Activated CD4-positive, alpha-beta T cell treated with anti-CD3 and anti-CD28 coated beads, Interleukin-2, amount 50 U/mL, for 16 hours (primary cell): ENCODE data around the gene ARHGEF12.

Experiments
- DNase-seq: peaks from one replicate; pipeline ENCODE4 v3.0.0-alpha.2; 2020

ARHGEF12 gene

DNA sequence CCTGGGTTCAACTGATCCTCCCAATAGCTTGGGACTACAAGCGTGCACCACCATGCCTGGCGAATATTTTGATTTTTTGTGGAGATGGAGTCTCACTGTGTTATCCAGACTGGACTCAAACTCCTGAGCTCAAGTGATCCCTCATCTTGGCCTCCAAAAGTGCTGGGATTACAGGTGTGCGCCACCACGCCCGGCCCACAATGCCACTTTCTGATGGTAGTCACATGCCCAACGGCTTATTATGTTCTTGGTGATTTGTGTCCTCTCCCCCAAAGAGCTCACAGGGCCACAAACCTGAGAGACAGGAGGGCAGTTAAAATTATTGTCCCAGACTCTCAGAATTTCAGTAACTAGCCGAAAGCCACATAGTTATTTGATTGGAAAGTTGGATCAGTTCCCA is 185.0 kb downstream of the ARHGEF12 start:
- DNase-seq: no peak

DNA sequence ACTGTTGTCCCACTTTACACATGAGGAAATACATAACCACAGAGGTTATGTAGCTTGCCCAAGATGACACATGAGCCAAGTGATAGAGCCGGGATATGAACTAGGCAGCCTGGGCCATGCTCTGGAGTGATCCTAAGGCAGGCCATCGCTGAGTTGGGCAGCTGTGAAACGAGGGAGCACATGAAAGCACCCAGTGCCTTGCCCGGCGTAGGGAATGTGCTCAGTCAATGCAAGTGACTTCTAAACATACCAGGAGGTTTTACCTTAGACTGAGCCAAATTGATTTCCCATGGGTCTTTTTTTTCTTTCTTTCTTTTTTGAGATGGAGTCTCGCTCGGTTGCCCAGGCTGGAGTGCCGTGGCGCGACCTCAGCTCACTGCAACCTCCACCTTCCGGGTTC is 185.8 kb downstream of the ARHGEF12 start:
- DNase-seq: no peak

DNA sequence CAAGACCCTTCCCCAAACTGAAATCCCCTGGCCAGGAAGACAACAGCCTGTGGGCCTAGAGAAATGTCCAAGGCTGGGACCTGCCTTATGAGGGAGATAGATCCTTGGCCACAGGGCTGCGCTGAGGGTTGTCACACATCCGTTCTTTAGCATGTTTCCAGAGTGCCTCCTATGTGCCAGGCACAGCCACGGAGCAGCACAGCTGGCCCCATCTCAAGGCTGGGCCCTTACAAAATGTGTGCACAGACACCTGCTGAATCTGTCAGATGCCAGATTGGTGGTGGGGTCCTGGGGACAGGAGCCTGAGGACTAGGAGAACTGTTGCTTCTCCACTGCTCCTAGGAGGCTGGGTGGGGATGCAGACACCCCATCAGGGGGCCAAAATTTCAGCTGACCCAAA is 186.5 kb downstream of the ARHGEF12 start:
- DNase-seq: no peak

DNA sequence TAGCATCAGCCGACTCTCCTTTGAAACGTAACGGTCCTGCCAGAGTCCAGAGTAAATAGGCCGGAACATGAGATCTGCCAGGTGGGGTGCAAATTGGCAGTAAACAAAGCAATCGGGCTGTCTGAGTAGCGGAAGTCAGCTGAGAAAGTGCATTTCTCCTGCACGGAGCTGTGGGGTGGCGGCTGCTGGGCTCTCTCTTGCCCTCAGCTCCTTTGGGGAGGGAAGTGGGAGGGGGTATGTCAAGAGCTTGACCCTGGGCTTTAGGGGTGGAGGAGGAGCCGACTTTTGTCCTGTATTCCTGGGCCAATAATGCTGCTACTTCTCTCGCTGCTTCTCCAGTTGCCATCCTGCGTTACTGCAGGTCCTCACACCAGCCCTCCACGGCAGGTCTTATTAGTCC is 187.0 kb downstream of the ARHGEF12 start:
- no peak for DNase-seq

DNA sequence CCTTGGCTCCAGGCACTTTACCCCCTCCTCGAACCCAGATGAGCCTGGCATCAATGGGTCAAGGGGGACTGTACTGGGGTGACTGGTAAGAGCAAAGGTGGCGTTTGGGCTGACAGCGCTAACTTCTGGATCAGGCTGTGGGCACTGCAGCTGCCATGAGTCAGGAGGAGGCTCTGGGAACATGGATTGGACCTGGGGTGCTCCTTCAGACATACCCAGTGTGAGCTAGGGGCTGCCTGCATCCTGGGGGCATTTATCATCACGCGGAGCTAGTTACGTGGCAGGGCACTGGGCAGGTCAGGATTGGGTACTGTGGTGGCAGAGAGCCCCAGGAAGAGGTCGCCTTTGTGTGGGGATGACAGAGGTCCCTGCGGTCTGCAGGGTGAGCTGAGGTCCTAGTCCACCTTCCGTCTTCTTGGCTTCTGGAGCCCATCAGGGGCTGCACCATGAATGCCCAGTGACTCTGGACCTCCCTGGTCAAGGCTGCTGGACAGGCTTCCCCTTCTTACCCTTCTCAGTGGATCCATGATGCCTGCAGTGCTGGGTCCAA is 188.4 kb downstream of the ARHGEF12 start:
- DNase-seq: no peak

DNA sequence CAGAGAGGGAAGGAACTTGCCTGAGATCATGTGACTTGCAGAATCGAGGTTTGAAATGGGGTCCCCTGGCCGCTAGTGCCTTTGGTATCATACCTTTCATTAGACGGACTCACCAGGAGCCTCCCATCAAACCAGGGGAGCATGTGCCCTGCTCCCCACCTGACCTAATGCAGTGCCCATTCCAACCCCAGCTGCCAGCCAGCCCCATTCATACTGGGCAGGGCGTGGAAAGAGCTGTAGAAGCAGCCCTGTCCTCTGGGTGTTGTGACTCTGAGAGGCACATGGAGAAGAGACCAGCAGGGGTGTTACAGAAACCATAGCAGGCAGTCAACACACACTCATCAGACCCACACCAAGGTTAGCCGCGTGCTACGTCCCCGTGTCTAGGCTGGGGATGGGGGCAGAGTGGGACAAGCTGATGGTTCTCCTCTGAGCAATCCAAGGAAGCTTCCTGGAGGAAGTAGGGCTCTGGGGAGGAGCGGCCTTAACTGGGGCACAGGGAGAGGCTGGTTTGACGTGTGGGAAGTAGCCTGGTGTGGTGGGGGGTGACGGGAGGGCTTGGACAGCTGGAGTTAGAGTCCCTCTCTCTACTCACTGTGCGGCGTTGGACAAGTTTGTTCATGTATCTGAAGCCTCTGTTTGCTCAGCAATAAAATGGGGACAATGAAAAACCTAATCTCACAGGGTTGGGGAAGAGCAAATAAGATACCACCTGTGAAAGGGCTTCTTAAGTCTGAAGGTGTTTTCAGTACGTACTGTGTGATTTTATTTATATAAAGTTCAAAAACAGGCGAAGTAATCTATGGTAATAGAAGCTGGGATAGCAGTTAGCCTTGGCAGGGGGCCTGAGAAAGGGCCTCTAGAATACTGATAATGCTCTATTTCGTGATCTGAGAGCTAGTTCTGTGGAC is 189.3 kb downstream of the ARHGEF12 start:
- DNase-seq: no peak

DNA sequence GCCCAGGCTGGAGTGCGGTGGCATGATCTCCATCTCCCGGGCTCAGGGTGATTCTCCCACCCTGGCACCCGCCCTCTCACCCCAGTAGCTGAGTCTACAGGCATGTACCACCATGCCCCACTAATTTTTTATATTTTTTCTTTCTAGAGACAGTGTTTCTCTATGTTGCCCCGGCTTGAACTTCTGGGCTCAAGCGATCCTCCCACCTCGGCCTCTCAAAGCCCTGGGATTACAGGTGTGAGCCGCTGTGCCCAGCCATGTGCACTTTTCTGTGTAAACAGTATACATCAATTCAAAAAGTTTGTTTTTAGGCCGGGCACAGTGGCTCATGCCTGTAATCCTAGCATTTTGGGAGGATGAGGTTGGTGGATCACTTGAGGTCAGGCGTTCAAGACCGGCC is 190.0 kb downstream of the ARHGEF12 start:
- DNase-seq: no peak

DNA sequence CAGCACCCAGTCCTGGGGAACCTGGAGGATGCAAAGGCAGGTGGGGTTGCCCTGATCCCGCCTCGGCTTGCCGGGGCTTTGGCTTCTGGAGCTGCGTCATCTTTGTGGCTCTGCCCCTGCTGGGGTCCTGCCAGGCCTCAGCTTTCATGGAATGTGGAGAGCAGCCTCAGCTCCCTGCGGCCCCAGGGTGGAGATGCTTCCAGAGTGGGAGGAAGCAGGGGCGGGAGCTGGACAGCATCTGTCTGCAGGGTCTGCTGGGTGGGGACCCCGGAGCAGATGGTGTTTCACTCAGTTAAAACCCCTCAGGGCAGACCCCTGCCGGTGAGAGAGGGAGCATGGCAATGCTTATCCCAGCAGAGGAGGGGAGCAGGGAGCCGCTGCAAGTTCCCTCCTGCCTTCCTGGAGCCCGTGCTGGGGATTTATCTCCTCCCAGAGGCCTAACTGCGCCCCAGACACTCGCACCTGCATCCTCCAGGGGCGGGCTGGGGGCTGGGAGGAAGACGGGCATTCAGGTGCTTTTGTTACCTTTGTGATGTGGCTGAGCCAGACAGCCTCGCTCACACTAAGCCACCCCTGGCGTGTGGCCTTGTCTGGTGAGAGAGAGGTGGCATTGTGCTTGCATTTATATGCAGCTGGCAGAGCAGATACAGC is 191.0 kb downstream of the ARHGEF12 start:
- no peak for DNase-seq

DNA sequence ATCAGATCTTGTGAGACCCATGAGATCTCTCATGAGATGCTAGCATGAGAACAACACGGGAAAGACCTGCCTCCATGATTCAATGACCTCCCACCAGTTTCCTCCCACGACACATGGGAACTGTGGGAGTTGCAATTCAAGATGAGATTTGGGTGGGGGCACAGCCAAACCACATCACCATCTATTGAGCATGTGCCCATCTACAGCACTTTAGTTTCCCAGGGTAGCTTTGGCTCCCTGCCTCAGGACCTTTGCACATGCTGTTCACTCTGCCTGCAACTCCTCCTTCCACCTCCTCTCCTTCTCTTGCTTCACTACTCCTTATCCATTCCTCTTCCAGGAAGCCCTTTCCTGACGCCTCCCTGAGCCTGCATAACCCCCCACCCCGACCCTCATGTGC is 192.5 kb downstream of the ARHGEF12 start:
- no peak for DNase-seq

DNA sequence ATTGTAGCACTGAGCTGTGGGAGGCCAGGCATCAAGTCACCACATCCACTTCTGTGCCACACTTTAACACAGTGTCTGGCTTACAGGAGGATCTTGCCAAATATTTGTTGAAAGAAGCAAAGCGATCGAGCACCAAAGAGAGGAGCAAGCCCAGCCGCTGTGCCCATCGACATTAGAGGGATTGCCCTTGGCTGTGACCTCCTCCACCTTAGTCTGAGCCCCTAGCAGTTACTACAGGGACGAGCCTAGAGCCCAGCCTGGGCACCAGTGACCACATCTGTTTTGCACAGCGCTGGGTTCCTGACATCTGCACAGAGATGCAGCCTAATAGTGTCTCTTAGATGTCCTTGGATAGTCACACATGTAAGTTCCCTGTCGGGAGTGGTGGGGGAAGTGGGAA is 193.0 kb downstream of the ARHGEF12 start:
- DNase-seq: no peak

DNA sequence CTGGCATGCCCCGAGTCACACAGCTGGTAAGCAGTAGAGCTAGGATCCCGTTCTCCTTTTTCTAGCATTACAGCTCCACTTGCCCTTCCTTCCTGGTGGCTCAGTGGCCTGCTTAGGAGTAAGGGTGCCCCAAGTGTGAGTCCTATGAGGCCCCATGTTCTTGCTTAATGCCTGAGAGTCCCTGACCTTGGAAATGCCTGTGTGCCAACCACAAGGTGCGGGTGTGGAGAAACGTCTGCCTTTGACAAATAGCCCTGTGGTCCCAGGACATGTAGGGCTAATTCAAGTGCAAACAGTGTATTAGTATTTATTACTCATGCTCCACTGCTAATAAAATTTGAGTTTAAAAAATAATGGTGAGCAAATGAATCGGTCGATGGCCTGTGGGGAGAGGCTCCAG is 193.7 kb downstream of the ARHGEF12 start:
- DNase-seq: no peak

DNA sequence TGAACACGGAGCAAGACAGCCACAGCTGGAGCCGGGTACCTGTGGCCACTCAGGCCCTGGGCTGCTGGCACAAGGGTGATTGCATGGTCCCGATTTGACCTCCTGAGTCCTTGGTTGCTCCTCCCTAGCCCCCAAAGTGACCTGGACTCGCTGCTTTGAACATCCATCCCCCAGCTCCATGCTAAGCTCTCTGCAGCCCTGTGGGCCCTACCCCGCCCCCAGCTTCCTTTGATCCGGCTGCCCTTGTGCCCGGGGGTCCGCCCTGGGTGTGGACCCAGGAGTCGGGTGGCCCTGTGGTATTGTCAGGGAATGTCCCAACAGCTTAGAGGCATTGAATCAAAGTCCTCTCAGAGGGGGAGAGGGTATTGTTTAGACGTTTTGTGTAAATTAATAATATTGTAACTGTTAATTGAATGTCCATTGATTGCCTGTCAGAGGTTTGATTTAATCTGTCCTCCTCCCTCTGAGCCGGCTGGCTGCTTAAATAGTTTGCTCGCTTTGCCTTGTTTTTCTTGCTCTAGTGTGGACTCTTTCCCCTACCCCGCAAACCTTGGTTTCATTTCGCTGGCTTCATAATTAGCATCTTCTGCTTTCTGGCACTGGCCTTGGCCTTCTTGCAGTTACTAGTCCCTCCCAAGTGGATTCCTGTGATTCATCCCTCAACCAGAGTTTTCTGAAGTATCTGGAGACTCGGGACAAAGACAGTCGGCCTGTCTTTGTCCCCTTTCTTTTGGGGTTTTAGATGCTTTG is 196.0 kb downstream of the ARHGEF12 start:
- DNase-seq: no peak

DNA sequence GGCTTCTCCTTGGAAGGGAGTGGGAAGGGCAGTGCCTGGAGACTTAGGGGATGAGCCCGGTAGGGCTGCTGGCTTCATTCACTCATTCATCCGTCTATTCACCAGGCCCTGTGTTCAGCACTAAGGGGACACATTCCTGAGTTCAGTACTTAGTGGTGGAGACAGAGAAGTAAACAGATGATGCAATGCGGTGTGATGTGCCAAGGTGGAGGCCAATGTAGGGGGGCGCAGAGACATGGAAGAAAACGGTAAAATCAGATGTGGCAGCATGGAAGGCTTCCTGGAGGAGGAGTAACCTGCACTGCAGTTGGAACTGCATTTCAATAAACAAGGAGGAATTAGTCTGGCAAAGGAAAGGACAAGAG is 196.6 kb downstream of the ARHGEF12 start:
- no peak for DNase-seq

DNA sequence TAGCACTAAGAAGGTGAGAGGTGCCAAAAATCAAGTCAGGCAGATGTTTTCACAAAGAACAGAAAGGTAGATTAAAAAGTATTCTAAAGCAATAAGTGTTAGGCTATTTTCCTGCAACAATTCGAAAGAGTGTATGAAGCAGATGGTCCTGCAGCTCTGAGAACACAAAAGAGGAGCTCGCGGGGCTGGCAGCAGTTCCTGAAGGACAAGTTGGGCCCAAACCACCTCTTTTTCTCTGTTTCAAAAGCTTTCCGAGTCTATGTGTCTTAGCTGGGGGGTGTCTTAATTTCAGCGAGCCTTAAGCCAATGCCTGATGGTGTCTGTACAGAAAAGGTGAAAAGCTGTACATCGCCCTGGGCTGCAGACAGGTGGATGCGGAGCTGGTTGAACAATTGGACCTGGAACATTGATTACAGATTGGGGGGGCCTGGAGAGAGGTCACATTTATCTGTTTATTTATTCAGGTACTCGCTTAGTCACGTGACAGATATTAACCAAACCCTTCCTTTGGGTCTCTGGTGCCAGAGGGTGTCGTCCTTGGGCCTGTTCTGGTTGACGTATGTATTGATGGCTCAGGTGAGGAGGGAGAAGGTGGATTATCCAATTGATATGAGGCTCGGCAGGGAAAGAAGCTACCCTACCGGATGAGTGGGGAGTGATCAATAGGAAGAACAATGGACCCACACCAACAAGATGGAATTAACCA is 200.0 kb downstream of the ARHGEF12 start:
- no peak for DNase-seq

DNA sequence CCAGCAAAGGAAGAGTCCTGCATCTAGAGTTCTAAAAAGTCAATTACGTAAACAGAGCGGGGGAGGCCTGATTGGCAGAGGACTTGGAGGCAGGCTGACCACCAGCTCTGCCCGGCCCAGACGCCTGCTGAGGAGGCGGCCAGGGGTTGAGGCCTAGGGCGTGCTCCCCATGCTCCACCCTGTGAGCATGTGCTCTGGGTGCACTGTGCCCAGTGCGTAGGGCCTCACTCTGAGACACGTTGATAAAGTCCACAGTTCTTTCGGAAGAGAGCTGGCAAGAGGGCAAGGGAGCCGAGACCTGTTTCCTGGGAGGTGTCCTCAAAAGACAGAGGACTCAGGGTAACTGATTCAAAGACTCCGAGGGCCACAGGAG is 200.6 kb downstream of the ARHGEF12 start:
- DNase-seq: no peak

DNA sequence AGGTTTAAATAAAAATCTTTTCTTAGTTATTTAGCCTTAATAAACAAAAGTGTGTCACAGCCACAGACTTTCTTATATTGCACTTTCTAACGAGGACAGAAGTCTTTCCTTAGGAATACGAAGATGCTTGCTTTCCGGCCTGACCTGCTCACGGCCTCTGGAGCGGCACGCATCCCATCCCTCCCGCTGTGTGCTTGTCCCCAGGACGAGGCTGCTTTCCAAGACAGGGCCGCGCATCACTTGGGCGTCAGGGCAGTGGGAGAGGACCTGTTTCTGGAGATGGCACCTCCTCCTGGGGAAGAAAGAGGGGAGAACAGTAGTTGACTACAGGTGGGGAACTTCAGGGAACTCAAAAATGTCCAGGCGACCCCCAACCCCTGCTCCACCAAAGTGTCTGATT is 201.8 kb downstream of the ARHGEF12 start:
- no peak for DNase-seq

DNA sequence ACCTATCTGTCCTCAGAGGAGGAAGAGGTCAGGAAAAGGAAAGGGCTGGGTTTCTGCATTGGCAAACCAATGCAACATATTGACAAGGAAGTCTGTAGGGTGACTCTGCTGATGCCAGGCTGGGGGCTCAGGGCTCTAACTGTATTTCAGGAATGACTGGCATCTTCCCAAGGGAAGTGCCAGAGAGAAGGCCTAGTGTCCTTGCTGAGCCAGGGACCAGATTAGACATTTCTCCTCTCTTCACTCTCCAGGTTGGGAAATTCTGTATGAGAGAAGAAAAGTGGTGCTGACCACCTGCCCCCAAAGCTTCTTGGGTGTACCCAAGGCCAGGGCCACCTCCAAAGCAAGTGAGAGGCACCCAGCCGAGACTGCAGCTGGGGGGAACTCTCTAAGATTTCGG is 202.5 kb downstream of the ARHGEF12 start:
- no peak for DNase-seq
